Epithelial cell of proximal tubule (primary cell): ENCODE measurements around the gene GIMAP4. TPM values are rescaled to one million over a fixed set of nuclear protein-coding genes. Genes with fewer than 3 reads are reported as not detected.
"Not testable (repeated sequence)": the region's sequence is repeated elsewhere in the genome, so short reads cannot be mapped to it uniquely, and the experiment has no call there.

ENCODE experiments used
- DNase-seq: peaks from one replicate; pipeline ENCODE4 v3.0.0-alpha.2; 2011; ENCODE audit warnings: low read depth
- H3K4me3 ChIP-seq: 2 replicates; pipeline ENCODE4 v1.5.1; 2011; ENCODE audit warnings: low read depth, mild to moderate bottlenecking, low read length
- total RNA-seq: library from RNA; depleted of rRNA; stranded (reverse); fragments of >200 nt; gene quantifications from 2 replicates; pipeline ENCODE4 v1.2.3, GENCODE V29; 2015
- TF ChIP-seq, protein P1 (sequence below): conservative IDR thresholded peaks from 2 replicates; pipeline ENCODE4 v1.5.1; 2012; ENCODE audit warnings: low read depth, mild to moderate bottlenecking, low read length

Gene GIMAP4
- total RNA-seq: not detected in 2 replicates

DNA sequence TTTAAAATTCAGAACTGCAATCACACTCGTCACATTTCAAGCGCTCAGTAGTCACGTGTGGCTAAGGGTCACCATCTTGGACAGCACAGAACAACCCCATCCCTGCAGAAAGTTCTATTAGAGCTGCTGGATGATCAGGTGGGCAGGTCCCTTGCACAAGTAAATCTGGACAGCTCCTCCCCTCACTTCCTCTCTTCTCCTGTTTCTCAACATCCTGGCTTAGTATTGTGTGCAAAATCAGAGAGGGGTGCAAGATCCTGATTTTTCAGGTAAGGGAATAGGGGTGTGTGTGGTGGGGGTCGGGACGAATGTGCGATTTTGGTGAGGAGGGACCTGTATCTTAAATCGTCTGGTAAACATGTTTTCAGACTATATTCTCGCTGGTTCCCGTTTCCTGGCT lies at the start of gene GIMAP4:
Gene GIMAP4, plus strand, starts transcription at position 222 of the 400 bp plus-strand sequence. CDS start 2,512 bp downstream, outside the sequence.
- TF ChIP-seq, protein P1, sequence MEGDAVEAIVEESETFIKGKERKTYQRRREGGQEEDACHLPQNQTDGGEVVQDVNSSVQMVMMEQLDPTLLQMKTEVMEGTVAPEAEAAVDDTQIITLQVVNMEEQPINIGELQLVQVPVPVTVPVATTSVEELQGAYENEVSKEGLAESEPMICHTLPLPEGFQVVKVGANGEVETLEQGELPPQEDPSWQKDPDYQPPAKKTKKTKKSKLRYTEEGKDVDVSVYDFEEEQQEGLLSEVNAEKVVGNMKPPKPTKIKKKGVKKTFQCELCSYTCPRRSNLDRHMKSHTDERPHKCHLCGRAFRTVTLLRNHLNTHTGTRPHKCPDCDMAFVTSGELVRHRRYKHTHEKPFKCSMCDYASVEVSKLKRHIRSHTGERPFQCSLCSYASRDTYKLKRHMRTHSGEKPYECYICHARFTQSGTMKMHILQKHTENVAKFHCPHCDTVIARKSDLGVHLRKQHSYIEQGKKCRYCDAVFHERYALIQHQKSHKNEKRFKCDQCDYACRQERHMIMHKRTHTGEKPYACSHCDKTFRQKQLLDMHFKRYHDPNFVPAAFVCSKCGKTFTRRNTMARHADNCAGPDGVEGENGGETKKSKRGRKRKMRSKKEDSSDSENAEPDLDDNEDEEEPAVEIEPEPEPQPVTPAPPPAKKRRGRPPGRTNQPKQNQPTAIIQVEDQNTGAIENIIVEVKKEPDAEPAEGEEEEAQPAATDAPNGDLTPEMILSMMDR: no peak
- H3K4me3 ChIP-seq: no peak within 1 kb of the TSS
- no peak for DNase-seq

DNA sequence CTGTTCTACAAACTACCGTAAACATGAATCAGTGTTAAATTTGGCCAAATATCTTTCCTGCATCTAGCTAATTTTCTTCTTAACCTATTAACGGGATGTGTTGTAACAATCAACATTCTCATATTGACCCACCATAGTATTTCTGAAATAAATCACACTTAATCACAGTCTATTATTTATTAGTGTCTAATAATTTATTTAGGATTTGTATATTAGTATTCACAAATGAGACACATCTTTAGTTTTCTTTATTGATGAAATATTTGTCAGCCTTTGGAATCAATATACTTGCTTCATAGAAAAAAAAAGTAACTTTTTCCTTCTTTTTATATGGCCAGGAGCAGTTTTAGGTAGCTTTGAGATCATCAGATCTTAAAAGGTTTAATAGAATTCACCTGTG lies 47.9 kb upstream of the GIMAP4 start:
- H3K4me3 ChIP-seq: no peak overlapping the region
- TF ChIP-seq, protein P1: no peak

GRCh38 chr7:150520145-150520544 lies 47.0 kb upstream of the GIMAP4 start:
- TF ChIP-seq, protein P1: no peak

More for the DNA sequence above, 47.9 kb upstream of the GIMAP4 start:
- no peak for DNase-seq

GRCh38 chr7:150522931-150523330 lies 44.3 kb upstream of the GIMAP4 start:
- not testable (repeated sequence) for H3K4me3 ChIP-seq, DNase-seq

More at GRCh38 chr7:150520145-150520544, 47.0 kb upstream of the GIMAP4 start:
- no peak overlapping the region for H3K4me3 ChIP-seq
- DNase-seq: no peak

DNA sequence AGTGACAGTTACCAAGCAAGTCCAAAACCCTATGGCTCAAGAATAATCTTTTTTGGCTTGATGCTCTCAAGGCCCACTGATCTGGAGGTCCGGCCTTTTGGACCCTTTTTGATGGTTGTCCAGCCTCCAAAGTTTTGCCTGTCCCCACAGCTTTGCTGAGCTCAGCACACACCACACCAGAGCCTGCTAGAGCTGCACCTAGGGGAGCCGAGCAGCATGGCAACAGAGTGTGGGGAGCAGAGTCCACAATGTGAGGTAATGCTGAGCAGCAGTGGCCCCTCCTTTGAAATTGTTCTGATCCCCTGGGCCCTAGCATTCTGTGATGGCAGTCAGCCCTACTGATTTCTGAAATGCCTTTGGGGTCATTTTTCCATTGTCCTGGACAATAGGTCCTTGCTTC lies 43.2 kb upstream of the GIMAP4 start:
- no peak for DNase-seq
- no peak overlapping the region for H3K4me3 ChIP-seq
- TF ChIP-seq, protein P1: no peak

DNA sequence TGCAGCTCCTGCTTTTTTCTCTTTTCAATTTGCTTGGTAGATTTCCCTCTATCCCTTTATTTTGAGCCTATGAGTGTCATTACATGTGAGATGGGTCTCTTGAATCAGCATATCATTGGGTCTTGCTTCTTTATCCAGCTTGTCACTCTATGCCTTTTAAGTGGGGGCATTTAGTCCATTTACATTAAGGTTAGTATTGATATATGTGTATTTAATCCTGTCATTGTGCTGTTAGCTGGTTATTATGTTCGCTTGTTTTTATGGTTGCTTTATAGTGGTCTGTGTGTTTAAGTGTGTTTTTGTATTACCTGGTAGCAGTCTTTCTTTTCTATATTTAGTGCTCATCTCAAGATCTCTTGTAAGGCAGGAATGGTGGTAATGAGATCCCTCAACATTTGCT lies 35.5 kb upstream of the GIMAP4 start:
- no peak for DNase-seq
- no peak overlapping the region for H3K4me3 ChIP-seq
- TF ChIP-seq, protein P1: no peak

GRCh38 chr7:150538259-150538658 lies 28.9 kb upstream of the GIMAP4 start:
- TF ChIP-seq, protein P1: no peak
- no peak for DNase-seq
- no peak overlapping the region for H3K4me3 ChIP-seq
